Measurements from ENCODE around the gene TJP1.

The TJP1 gene

DNA sequence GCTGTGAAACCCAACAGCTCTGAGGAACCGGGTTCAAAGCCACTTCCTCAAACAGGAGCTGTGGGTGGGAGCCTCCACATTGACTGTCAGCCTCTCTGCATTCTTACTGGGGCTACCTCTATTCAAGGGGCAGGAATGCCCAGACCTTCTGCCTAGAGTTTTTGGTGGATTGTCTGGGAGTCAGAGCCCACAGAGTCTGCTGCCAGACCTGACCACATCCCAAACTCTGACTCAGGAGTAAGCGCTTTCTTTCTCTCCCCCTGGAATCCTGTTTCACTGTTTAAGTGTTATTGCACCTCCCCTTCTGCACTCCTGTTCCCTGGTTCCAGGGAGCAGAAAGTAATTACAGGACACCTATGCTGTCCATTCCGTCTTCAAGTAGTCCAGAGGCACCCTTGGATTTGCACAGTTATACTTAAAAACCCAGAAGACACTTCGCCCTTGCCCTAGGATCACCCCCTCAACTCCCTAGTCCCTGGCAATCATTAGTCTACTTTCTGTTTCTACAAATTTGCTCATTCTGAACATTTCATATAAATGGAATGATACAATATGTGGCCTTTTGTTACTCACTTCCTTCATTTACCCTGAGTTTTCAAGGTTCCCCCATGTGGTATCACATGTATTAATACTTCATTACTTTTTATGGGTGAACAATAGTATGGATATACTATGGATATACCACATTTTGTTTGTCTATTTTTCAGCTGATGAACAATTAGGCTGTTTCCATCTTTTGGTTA, 37.9 kb upstream of the TJP1 start:
- TF ChIP-seq SIN3A (IDR thresholded peaks at IDR 0.05; ENCODE audit: borderline replicate concordance, insufficient read depth, low read length), result no peak
- TF ChIP-seq POLR2AphosphoS5 (IDR thresholded peaks at IDR 0.05; ENCODE audit: low read depth, low read length), result no peak
- no peak for TF ChIP-seq TAF1 (IDR thresholded peaks at IDR 0.05; ENCODE audit: borderline replicate concordance, insufficient read depth, low read length)
- TF ChIP-seq, protein P1, sequence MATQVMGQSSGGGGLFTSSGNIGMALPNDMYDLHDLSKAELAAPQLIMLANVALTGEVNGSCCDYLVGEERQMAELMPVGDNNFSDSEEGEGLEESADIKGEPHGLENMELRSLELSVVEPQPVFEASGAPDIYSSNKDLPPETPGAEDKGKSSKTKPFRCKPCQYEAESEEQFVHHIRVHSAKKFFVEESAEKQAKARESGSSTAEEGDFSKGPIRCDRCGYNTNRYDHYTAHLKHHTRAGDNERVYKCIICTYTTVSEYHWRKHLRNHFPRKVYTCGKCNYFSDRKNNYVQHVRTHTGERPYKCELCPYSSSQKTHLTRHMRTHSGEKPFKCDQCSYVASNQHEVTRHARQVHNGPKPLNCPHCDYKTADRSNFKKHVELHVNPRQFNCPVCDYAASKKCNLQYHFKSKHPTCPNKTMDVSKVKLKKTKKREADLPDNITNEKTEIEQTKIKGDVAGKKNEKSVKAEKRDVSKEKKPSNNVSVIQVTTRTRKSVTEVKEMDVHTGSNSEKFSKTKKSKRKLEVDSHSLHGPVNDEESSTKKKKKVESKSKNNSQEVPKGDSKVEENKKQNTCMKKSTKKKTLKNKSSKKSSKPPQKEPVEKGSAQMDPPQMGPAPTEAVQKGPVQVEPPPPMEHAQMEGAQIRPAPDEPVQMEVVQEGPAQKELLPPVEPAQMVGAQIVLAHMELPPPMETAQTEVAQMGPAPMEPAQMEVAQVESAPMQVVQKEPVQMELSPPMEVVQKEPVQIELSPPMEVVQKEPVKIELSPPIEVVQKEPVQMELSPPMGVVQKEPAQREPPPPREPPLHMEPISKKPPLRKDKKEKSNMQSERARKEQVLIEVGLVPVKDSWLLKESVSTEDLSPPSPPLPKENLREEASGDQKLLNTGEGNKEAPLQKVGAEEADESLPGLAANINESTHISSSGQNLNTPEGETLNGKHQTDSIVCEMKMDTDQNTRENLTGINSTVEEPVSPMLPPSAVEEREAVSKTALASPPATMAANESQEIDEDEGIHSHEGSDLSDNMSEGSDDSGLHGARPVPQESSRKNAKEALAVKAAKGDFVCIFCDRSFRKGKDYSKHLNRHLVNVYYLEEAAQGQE (IDR thresholded peaks at IDR 0.05; ENCODE audit: insufficient read depth in 1 of 2, low read depth in 2 of 2, low read length in 2 of 2), result no peak
- no peak for TF ChIP-seq FOXP2 (optimal IDR thresholded peaks at IDR 0.05; ENCODE audit: borderline replicate concordance, extremely low read depth, extremely low read length, insufficient read depth)

DNA sequence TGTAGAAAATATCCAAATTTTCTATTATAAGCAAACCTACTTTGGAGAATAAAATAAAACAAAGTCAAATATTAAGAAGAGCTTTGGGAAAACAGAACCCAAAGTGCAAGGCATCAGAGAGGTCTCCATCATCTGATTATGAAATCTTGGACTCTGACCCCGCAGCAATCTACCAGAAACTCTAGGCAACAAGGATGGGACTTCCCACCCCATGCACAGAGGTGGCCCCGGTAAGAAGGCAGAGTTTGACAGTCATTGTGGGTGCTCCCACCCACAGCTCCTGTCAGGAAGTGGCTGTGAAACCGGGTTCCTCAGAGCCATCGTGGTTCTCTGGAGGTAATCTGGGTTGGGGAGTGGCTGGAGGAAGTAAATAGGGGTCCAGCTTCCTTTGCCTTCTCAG, 37.0 kb upstream of the TJP1 start:
- TF ChIP-seq FOXP2 (optimal IDR thresholded peaks at IDR 0.05; ENCODE audit: borderline replicate concordance, extremely low read depth, extremely low read length, insufficient read depth) (no peak), TAF1 (IDR thresholded peaks at IDR 0.05; ENCODE audit: borderline replicate concordance, insufficient read depth, low read length) (no peak), POLR2AphosphoS5 (IDR thresholded peaks at IDR 0.05; ENCODE audit: low read depth, low read length) (no peak), SIN3A (IDR thresholded peaks at IDR 0.05; ENCODE audit: borderline replicate concordance, insufficient read depth, low read length) (no peak)
- TF ChIP-seq, protein P1 (IDR thresholded peaks at IDR 0.05; ENCODE audit: insufficient read depth in 1 of 2, low read depth in 2 of 2, low read length in 2 of 2), result no peak

DNA sequence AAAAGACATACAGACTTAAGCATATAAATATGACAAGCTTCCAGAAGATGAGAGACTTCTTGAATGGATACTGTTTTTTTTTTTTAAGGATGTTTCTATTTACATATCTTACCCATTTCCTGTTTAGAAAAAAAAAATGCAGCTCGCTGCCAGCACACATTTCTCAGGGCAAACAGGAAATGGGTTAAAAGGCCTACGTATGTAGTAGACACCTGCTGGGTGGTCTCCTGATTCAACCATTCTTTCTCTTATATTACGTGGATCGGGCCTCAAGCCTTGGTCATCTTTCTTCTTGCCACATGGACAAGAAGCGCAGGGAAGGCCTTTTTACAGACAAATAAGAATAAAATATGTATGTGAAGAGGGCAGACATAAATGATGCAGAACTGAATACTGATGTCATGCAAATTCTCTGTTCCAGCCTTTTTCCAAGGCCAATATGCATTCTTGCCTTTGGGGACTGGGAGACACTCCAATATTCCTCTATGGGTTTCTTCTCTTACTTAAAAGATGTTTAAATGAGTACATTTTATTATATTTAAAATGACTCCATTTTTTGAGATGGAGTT, 35.0 kb upstream of the TJP1 start:
- TF ChIP-seq TAF1 (IDR thresholded peaks at IDR 0.05; ENCODE audit: borderline replicate concordance, insufficient read depth, low read length) (no peak), SIN3A (IDR thresholded peaks at IDR 0.05; ENCODE audit: borderline replicate concordance, insufficient read depth, low read length) (no peak), POLR2AphosphoS5 (IDR thresholded peaks at IDR 0.05; ENCODE audit: low read depth, low read length) (no peak), FOXP2 (optimal IDR thresholded peaks at IDR 0.05; ENCODE audit: borderline replicate concordance, extremely low read depth, extremely low read length, insufficient read depth) (no peak)
- TF ChIP-seq, protein P1 (IDR thresholded peaks at IDR 0.05; ENCODE audit: insufficient read depth in 1 of 2, low read depth in 2 of 2, low read length in 2 of 2), result no peak

DNA sequence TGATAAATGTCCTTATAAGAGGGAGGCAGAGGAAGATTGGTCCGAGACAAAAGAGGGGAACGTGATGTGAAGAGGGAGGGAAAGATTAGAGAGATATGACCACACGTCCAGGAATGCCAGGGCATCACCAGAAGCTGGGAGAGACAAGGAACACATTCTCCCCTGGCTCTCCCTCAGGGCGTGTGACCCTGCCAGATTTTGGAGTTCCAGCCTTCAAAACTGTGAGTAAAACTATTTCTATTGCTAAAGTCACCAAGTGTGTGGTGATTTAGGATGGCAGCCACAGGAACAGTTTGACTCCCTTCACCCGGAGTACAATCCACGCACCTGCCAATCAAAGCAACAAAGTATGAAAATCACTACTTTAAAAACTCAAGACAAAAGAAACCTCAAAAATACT, 32.1 kb upstream of the TJP1 start:
- TF ChIP-seq TAF1 (IDR thresholded peaks at IDR 0.05; ENCODE audit: borderline replicate concordance, insufficient read depth, low read length) (no peak), FOXP2 (optimal IDR thresholded peaks at IDR 0.05; ENCODE audit: borderline replicate concordance, extremely low read depth, extremely low read length, insufficient read depth) (no peak)

DNA sequence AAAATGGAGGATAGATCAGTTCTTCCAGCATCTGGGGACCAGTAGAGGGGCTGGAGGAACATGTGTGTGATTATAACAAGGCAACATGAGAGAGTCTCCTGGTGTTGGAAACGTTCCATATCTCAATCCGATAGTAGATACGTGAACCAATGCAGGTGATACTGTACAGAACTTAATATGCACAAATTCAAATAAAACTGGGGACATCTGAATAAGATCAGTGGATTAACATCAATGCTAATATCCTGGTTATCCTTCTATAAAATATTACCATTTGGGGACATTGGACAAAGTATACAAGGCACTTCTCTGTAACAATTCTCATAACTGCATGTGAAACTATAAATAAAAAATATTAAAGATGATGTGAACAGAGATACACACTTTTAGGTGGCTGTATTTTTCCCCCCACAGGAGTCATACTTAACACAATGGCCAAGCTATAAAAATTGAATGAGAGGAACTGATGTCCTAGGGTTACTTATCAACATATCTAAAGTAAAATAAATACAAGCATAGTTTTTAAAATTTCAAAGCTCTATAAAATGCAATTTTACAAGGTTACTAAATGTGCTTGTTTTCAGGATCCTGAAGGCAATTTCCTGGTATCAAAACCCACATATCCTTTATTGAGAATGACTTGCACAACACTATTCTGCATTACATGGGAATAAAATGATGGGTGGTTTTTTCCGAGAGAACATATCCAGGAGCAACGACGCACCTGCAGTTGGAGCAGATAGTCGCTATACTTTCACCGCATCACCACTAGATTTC, 31.1 kb upstream of the TJP1 start:
- TF ChIP-seq, protein P1 (IDR thresholded peaks at IDR 0.05; ENCODE audit: insufficient read depth in 1 of 2, low read depth in 2 of 2, low read length in 2 of 2), result no peak
- TF ChIP-seq SIN3A (IDR thresholded peaks at IDR 0.05; ENCODE audit: borderline replicate concordance, insufficient read depth, low read length) (no peak), FOXP2 (optimal IDR thresholded peaks at IDR 0.05; ENCODE audit: borderline replicate concordance, extremely low read depth, extremely low read length, insufficient read depth) (no peak), POLR2AphosphoS5 (IDR thresholded peaks at IDR 0.05; ENCODE audit: low read depth, low read length) (no peak), TAF1 (IDR thresholded peaks at IDR 0.05; ENCODE audit: borderline replicate concordance, insufficient read depth, low read length) (no peak)

All from PFSK-1 (cell line).